ENCODE data around the gene UBL7.

Gene UBL7

GRCh38 chr15:74423431-74424257 lies 37.3 kb downstream of the UBL7 start:
- no peak for DNase-seq (ENCODE audit: low read depth)

GRCh38 chr15:74422652-74423430 lies 38.1 kb downstream of the UBL7 start:
- DNase-seq (ENCODE audit: low read depth), result no peak

GRCh38 chr15:74422265-74422651 lies 38.7 kb downstream of the UBL7 start:
- no peak for DNase-seq (ENCODE audit: low read depth)

- no peak for DNase-seq (ENCODE audit: low read depth)
These were observed 39.4 kb downstream of the UBL7 start for GRCh38 chr15:74421302-74422245.

GRCh38 chr15:74420193-74420905 lies 40.6 kb downstream of the UBL7 start:
- no peak for DNase-seq (ENCODE audit: low read depth)

GRCh38 chr15:74419432-74419831 lies 41.5 kb downstream of the UBL7 start:
- no peak for DNase-seq (ENCODE audit: low read depth)

GRCh38 chr15:74418575-74419338 lies 42.2 kb downstream of the UBL7 start:
- no peak for DNase-seq (ENCODE audit: low read depth)

GRCh38 chr15:74417670-74418069 lies 43.3 kb downstream of the UBL7 start:
- no peak for DNase-seq (ENCODE audit: low read depth)

- DNase-seq (ENCODE audit: low read depth), result no peak
These were observed 43.7 kb downstream of the UBL7 start for GRCh38 chr15:74417225-74417624.

GRCh38 chr15:74415966-74416916 lies 44.7 kb downstream of the UBL7 start:
- no peak for DNase-seq (ENCODE audit: low read depth)

GRCh38 chr15:74414603-74415338 lies 46.2 kb downstream of the UBL7 start:
- no peak for DNase-seq (ENCODE audit: low read depth)

- DNase-seq (ENCODE audit: low read depth), result no peak
These were observed 46.8 kb downstream of the UBL7 start for GRCh38 chr15:74414081-74414580.

- no peak for DNase-seq (ENCODE audit: low read depth)
These were observed 47.4 kb downstream of the UBL7 start for GRCh38 chr15:74413350-74414080.

GRCh38 chr15:74412159-74412558 lies 48.8 kb downstream of the UBL7 start:
- DNase-seq (ENCODE audit: low read depth), result no peak

- DNase-seq (ENCODE audit: low read depth), result no peak
These were observed 49.3 kb downstream of the UBL7 start for GRCh38 chr15:74411686-74412085.

- no peak for DNase-seq (ENCODE audit: low read depth)
These were observed 50.5 kb downstream of the UBL7 start for GRCh38 chr15:74410502-74410901.

GRCh38 chr15:74409225-74409624 lies 51.7 kb downstream of the UBL7 start:
- no peak for DNase-seq (ENCODE audit: low read depth)

GRCh38 chr15:74408815-74409214 lies 52.1 kb downstream of the UBL7 start:
- no peak for DNase-seq (ENCODE audit: low read depth)

Data from T follicular helper cell (primary cell).